Endothelial cell of hepatic sinusoid (primary cell): ENCODE data around the gene FGFRL1.
"Not testable (repeated sequence)": the region's sequence is repeated elsewhere in the genome, so short reads cannot be mapped to it uniquely, and the experiment has no call there.

ENCODE experiments used
- in situ Hi-C: cut with HindIII; loops from 2 replicates; pipeline ENCODE4 v1.10.0; 2017; ENCODE audit warnings: low sequenced_read_pairs

Gene FGFRL1

GRCh38 chr4:1047976-1048772 is 36.7 kb downstream of the FGFRL1 start:
- in situ Hi-C loops, result no loop called here

- in situ Hi-C loops, result no loop called here
Observed at GRCh38 chr4:1048773-1049590, 37.6 kb downstream of the FGFRL1 start.

- in situ Hi-C loops, result no loop called here
Observed at GRCh38 chr4:1049591-1049905, 38.1 kb downstream of the FGFRL1 start.

GRCh38 chr4:1050486-1051213 is 39.2 kb downstream of the FGFRL1 start:
- in situ Hi-C loops, result loop anchor here (5.0 kb wide), 1 partner anchor 72 kb away; no protein-coding TSS in a partner anchor

- in situ Hi-C loops, result loop anchor here (5.0 kb wide), 1 partner anchor 71 kb away; no protein-coding TSS in a partner anchor
Observed at GRCh38 chr4:1051472-1051871, 40.0 kb downstream of the FGFRL1 start.

GRCh38 chr4:1052231-1052671 is 40.8 kb downstream of the FGFRL1 start:
- in situ Hi-C loops, result loop anchor here (5.0 kb wide), 1 partner anchor 70 kb away; no protein-coding TSS in a partner anchor

GRCh38 chr4:1053080-1053661 is 41.7 kb downstream of the FGFRL1 start:
- in situ Hi-C loops, result loop anchor here (5.0 kb wide), 1 partner anchor 69 kb away; no protein-coding TSS in a partner anchor

- in situ Hi-C loops, result loop anchor here (5.0 kb wide), 1 partner anchor 68 kb away; no protein-coding TSS in a partner anchor
Observed at GRCh38 chr4:1053891-1054290, 42.5 kb downstream of the FGFRL1 start.

GRCh38 chr4:1054696-1055242 is 43.3 kb downstream of the FGFRL1 start:
- in situ Hi-C loops, result loop anchor here (5.0 kb wide), 1 partner anchor 68 kb away; no protein-coding TSS in a partner anchor

- in situ Hi-C loops, result not testable (repeated sequence)
Observed at GRCh38 chr4:1055243-1055701, 43.8 kb downstream of the FGFRL1 start.

- in situ Hi-C loops, result no loop called here
Observed at GRCh38 chr4:1055721-1056590, 44.5 kb downstream of the FGFRL1 start.

- in situ Hi-C loops, result no loop called here
Observed at GRCh38 chr4:1056671-1057402, 45.4 kb downstream of the FGFRL1 start.

GRCh38 chr4:1057403-1057745 is 45.9 kb downstream of the FGFRL1 start:
- in situ Hi-C loops, result no loop called here

GRCh38 chr4:1058198-1058996 is 47.0 kb downstream of the FGFRL1 start:
- in situ Hi-C loops, result no loop called here

GRCh38 chr4:1058997-1059665 is 47.7 kb downstream of the FGFRL1 start:
- in situ Hi-C loops, result no loop called here

GRCh38 chr4:1060121-1060520 is 48.7 kb downstream of the FGFRL1 start:
- in situ Hi-C loops, result no loop called here

- in situ Hi-C loops, result no loop called here
Observed at GRCh38 chr4:1060621-1061020, 49.2 kb downstream of the FGFRL1 start.
